Activated CD4-positive, alpha-beta T cell treated with anti-CD3 and anti-CD28 coated beads for 36 hours (primary cell): Measurements from ENCODE around the gene PKNOX2. TPM values are rescaled to one million over a fixed set of nuclear protein-coding genes. Genes with fewer than 3 reads are reported as not detected.

Source experiments
- ATAC-seq: fragments of 200-7000 bp; cut with Tn5 transposase; one replicate; pipeline ENCODE4 v1.10.0; 2021; ENCODE audit warnings: mild to moderate bottlenecking, moderate library complexity
- CTCF ChIA-PET: fragments of 350-600 bp; sonication (Branson Sonifier 250); formaldehyde crosslinking; loops from one replicate; lab custom pipeline; 2021; ENCODE audit warnings: antibody characterized with exemption; lab: Charles Lee
- POLR2A ChIA-PET: fragments of 350-600 bp; sonication (Branson Sonifier 250); formaldehyde crosslinking; loops from one replicate; lab custom pipeline; 2021; ENCODE audit warnings: antibody characterized with exemption, inconsistent platforms; lab: Charles Lee
- DNase-seq: peaks from one replicate; pipeline ENCODE4 v3.0.0-alpha.2; 2020
- H3K27ac Mint-ChIP-seq: one replicate; pipeline ENCODE4 v1.8.0; 2021; ENCODE audit warnings: mixed read lengths
- H3K27me3 Mint-ChIP-seq: one replicate; pipeline ENCODE4 v1.8.0; 2021; ENCODE audit warnings: mixed read lengths
- H3K36me3 Mint-ChIP-seq: one replicate; pipeline ENCODE4 v1.8.0; 2021; ENCODE audit warnings: low read depth, mixed read lengths
- H3K4me1 Mint-ChIP-seq: one replicate; pipeline ENCODE4 v1.8.0; 2021; ENCODE audit warnings: mixed read lengths
- H3K4me3 Mint-ChIP-seq: one replicate; pipeline ENCODE4 v1.8.0; 2021; ENCODE audit warnings: mild to moderate bottlenecking, moderate library complexity, mixed read lengths
- H3K9me3 Mint-ChIP-seq: one replicate; pipeline ENCODE4 v1.8.0; 2021; ENCODE audit warnings: low read depth, mixed read lengths
- intact Hi-C, 2 experiments: fragments of 100-400 bp; cut with DNase I in 1 of 2; cut with micrococcal nuclease in 1 of 2; formaldehyde crosslinking; loops; one replicate each; pipeline versions ENCODE4 v1.14.2 to v1.15.1; 2022 to 2024; cut with DNase I, micrococcal nuclease
- total RNA-seq, 2 experiments: library from RNA; stranded (reverse); gene quantifications; one replicate each; pipeline ENCODE4 v1.2.3, GENCODE V29; 2021

The PKNOX2 gene
- total RNA-seq, 2 experiments from 2014 or later = not detected

DNA sequence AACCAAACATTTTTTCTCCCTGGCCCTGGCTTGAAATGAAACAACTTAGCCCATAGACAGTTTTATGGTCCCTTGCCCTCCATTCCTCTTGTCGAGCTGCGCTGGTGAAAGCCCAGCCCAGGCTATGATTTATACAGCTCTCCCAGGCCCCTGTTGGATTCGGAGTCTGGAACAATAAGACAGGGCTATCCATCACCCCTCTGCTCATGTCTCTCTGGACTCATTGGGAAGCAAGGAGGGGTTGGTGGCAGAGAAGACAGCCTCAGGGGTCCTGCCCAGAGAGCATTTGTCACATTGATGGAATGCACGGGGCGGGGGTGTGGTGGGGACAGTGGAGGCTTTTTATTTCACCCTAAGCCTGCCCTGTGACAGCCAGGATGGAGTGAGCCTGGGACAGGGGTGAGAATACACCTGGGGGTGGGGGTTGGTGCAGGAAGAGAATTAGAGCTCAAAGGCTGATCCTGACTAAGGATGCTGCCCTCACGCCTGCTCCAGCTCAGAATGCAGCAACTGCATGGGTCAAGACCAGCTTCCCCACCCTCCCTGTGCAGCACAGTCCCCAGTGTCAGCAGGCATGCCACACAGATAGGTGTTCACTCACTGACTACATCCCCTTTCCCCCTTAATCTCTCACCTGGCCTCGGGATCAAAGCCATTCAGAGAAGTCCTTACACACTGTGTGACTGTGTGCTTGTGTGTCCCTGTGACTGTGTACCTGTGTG, 10.0 kb upstream of the PKNOX2 start:
- no peak for ATAC-seq
- H3K27ac Mint-ChIP-seq = no peak overlapping the region
- ChIA-PET POLR2A (no interaction called here), CTCF (no interaction called here)
- H3K4me3 Mint-ChIP-seq = no peak overlapping the region
- DNase-seq = no peak
- no peaks in the 10 kb centered on the region for H3K4me1 Mint-ChIP-seq
- no peaks in the 10 kb centered on the region for H3K9me3 Mint-ChIP-seq
- intact Hi-C loops = no loop called here
- peaks cover 25% of the 10 kb centered on the region for H3K27me3 Mint-ChIP-seq
- H3K36me3 Mint-ChIP-seq = no peaks in the 10 kb centered on the region

DNA sequence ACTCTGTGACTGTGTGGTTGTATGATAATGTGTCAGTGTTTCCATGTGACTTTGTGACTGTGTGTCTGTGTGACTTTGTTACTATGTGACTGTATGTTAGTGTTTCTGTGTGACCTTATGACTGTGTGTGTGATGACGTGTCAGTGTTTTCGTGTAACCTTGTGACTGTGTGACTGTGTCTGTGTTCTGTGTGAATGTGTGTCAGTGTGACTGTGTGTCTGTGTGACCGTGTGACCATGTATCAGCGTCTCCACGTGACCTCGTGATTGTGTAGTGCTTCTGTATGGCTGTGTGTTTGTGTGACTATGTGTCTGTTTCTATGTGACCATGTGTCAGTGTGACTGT, 9.5 kb upstream of the PKNOX2 start:
- H3K9me3 Mint-ChIP-seq = no peaks in the 10 kb centered on the region
- H3K4me3 Mint-ChIP-seq = no peak overlapping the region
- ChIA-PET POLR2A (no interaction called here), CTCF (no interaction called here)
- intact Hi-C loops = no loop called here
- ATAC-seq (peak; percentile 33), DNase-seq (no peak)
- H3K27ac Mint-ChIP-seq = no peak overlapping the region
- peaks cover 25% of the 10 kb centered on the region for H3K27me3 Mint-ChIP-seq
- H3K4me1 Mint-ChIP-seq = no peaks in the 10 kb centered on the region
- no peaks in the 10 kb centered on the region for H3K36me3 Mint-ChIP-seq

DNA sequence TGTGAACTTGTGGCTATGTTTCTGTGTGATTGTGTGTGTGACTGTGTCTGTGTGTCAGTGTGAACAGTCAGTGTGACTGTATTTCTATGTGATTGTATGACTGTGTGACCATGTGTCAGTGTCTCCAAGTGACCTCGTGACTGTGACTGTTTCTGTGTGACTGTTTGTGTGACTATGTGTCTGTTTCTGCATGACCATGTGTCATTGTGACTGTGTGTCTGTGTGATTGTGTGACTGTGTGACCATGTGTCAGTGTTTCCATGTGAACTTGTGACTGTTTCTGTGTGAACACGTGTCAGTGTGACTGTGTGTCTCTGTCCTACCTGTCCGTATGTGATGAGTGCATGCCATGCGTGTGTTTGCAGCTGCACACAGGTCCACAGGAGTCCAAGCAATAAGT, 8.8 kb upstream of the PKNOX2 start:
- intact Hi-C loops = no loop called here
- POLR2A ChIA-PET = no interaction called here
- Mint-ChIP-seq H3K27ac (no peak overlapping the region), H3K4me1 (no peaks in the 10 kb centered on the region), H3K9me3 (no peaks in the 10 kb centered on the region), H3K36me3 (no peaks in the 10 kb centered on the region), H3K27me3 (peaks cover 27% of the 10 kb centered on the region), H3K4me3 (no peak overlapping the region)
- no peak for DNase-seq
- no peak for ATAC-seq
- CTCF ChIA-PET = no interaction called here

DNA sequence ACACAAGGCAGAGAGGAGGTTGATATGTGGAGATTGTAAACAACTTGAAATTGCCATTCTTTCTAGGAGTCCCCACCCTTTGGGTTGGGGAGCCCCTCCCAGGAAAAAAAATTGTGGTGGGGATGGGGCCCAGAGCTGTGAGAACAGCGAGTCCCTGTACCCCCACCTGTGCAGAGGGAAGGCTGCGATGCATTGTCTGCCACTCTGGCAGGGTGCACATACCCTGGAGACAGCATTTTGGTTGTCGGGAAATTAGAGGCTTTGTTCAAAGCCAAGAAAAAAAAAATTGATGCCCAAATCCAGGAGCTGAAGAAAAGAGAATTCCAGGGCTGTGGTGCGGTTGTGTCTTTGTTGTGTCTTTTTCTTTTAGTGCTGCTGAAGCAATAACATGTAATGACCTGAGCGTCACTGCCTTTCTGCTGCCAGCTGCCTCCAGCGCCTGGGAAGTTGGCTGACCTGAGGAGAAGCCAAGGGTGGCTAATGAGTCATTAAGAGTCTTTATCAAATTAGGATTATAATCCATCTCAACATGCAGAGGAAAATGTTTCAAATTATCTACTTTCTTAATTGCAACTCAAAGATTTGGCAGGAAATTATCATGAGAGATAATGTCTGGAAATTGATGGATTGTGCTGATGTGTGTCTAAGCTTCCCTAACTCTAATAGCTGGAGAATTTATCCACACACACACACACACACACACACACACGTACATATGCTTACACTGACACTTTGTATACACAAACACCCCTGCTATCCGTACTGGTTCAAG, 8.0 kb upstream of the PKNOX2 start:
- intact Hi-C loops = no loop called here
- POLR2A ChIA-PET = no interaction called here
- H3K27ac Mint-ChIP-seq = no peak overlapping the region

DNA sequence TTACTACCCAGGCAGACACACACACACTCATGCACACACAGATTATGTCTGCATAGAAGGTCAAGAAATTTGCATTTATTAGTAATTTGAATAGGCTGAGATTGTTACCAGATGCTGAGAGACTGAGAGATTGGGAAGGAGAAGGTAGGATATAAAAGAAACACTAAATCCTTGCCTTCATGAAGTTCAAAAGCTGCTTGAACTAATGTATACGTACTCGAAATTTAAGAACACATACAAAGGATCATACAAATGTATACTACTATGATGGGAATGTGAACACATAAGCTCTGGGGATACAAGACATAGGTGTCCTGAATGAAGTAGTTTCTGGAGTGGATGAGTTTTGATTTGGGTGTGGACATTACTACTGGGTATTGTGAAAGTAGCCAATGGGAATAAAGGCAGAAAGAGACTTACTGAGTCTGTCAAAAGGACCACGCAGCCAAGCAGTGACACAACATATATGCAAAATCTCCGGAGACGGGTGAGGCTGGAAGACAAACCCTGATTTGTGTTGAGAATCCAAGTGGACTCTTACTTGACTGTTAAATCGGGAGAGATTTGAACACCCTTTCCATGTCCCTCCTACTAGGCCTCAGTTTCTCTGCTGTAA, 7.3 kb upstream of the PKNOX2 start:
- CTCF ChIA-PET = interaction anchor here (0.6 to 1.6 kb wide), 4 partner anchors 11 to 1231 kb away, joined by 3 to 5 read pairs (median 3); no protein-coding TSS in a partner anchor
- Mint-ChIP-seq H3K9me3 (no peaks in the 10 kb centered on the region), H3K27ac (no peak overlapping the region), H3K36me3 (no peaks in the 10 kb centered on the region), H3K27me3 (peaks cover 27% of the 10 kb centered on the region), H3K4me3 (no peak overlapping the region), H3K4me1 (no peaks in the 10 kb centered on the region)
- ATAC-seq (no peak), DNase-seq (no peak)
- intact Hi-C loops = no loop called here
- POLR2A ChIA-PET = no interaction called here

More for the DNA sequence above, 8.0 kb upstream of the PKNOX2 start:
- H3K4me3 Mint-ChIP-seq = no peak overlapping the region
- DNase-seq (no peak), ATAC-seq (no peak)
- CTCF ChIA-PET = interaction anchor here (0.7 to 1.6 kb wide), 3 partner anchors 11 to 1232 kb away, joined by 3 to 5 read pairs (median 3); no protein-coding TSS in a partner anchor
- H3K27me3 Mint-ChIP-seq = peaks cover 27% of the 10 kb centered on the region
- no peaks in the 10 kb centered on the region for H3K36me3 Mint-ChIP-seq
- H3K4me1 Mint-ChIP-seq = no peaks in the 10 kb centered on the region
- H3K9me3 Mint-ChIP-seq = no peaks in the 10 kb centered on the region

DNA sequence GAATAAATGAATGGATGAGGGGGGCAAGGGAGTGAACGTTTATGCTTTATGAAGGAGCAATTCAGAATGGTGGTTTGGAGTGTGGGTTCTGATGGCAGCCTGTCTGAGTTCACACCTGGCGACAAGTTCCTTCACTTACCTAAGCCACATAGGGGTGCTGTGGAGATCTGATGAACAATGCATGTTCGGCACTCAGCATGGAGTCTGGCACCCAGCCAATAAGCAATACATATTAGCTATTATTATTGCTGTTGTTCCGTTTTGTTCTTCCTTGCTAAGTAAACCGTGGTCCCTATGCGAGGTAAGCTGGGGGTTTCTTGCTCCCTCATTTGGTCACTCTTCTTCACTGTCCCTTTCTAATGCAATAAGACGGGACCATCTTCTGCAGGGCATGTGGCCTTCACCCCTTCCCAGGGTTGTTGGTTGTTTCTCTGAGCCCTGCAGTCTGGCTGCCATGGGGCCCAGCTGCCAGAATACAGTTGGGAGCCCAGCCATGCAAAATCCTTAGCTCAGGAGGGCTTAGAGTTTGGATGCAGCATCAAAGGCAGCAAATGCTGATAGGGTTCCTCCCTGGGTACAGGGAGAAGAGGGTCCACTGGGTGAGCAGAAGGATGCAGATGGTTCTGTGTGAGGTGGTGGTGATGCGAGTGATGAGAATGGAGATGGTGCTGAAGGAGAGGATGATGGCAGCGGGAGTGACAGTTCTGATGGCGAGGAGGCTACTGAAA, 6.4 kb upstream of the PKNOX2 start:
- Mint-ChIP-seq H3K27me3 (peaks cover 29% of the 10 kb centered on the region), H3K4me1 (no peaks in the 10 kb centered on the region), H3K27ac (no peak overlapping the region), H3K36me3 (no peaks in the 10 kb centered on the region), H3K4me3 (no peak overlapping the region), H3K9me3 (no peaks in the 10 kb centered on the region)
- ATAC-seq (no peak), DNase-seq (no peak)
- intact Hi-C loops = no loop called here
- POLR2A ChIA-PET = no interaction called here
- CTCF ChIA-PET = interaction anchor here (0.6 to 1.7 kb wide), 4 partner anchors 14 to 1323 kb away, joined by 3 to 5 read pairs (median 3); no protein-coding TSS in a partner anchor

DNA sequence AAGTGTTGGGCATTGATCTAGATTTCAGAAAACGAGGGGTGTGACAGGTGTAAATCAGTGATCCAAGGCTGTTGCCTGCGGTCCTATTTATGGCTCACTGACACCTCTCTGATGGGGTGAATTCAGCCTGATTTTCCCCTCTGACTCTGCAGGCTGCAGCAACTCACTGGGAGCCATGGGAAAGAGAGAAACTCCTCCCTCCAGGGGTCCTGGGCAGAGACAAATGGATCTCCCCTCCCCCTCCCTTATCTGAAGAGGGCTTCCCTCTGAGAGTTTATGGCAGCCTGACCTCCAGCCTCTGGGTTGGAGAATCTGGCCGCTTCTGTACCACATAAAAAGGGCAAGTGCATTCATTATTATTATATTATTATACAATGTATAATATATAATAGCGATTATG, 1.8 kb upstream of the PKNOX2 start:
- DNase-seq (no peak), ATAC-seq (no peak)
- ChIA-PET POLR2A (no interaction called here), CTCF (interaction anchor here (0.6 to 0.9 kb wide), 3 partner anchors 20 to 180 kb away, joined by 3 to 4 read pairs (median 3); no protein-coding TSS in a partner anchor)
- H3K36me3 Mint-ChIP-seq = no peaks in the 10 kb centered on the region
- no peak overlapping the region for H3K4me3 Mint-ChIP-seq
- no peak overlapping the region for H3K27ac Mint-ChIP-seq
- H3K9me3 Mint-ChIP-seq = no peaks in the 10 kb centered on the region
- intact Hi-C loops = loop anchor here (5.0 to 10.0 kb wide), 4 partner anchors 185 to 712 kb away; partner anchors contain the start of genes SIAE (in 1 of the 2) and SPA17 (in 1 of the 2)
- peaks cover 18% of the 10 kb centered on the region for H3K4me1 Mint-ChIP-seq
- H3K27me3 Mint-ChIP-seq = peaks cover 43% of the 10 kb centered on the region

DNA sequence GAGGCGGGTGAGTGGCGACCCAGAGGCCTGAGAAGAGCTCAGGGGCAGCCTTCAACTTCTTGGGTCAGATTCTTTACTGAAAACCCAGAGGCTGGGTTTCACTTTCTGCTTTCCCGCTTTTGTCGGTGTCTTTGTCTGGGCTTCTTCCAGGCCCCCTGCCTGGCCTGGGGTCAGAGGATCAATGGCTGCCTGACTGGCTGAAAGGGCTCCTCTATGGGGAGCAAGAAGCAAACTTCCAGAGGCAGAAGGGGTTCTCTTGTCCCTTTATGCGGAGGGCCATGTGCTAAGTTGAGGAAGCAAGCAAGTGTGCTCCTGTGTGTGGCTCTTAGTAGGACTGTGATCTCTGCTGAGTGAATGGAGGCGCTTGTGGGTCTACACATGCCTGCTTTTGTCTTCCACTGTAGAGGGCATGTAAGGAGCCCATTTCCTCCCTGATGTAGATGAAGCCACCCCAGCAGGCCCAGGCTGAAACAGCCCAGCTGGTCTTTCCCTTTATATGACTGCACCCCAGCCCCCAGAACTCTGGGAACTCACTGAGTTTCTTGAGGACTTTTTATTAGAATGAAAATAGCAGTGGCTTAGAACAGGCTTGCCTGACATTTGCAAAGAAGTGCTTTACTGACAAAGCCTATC, 1.0 kb upstream of the PKNOX2 start:
- no peak for DNase-seq
- H3K36me3 Mint-ChIP-seq = no peaks in the 10 kb centered on the region
- no peaks in the 10 kb centered on the region for H3K9me3 Mint-ChIP-seq
- POLR2A ChIA-PET = no interaction called here
- intact Hi-C loops = loop anchor here (1.0 to 10.0 kb wide), 6 partner anchors 53 to 711 kb away; partner anchors contain the start of genes SIAE (in 1 of the 2), SPA17 (in 1 of the 2) and TMEM218 (in 1 of the 2)
- CTCF ChIA-PET = interaction anchor here (0.6 to 0.7 kb wide), 2 partner anchors 179 to 1746 kb away, joined by 3 read pairs; no protein-coding TSS in a partner anchor
- no peak overlapping the region for H3K27ac Mint-ChIP-seq
- peaks cover 47% of the 10 kb centered on the region for H3K27me3 Mint-ChIP-seq
- ATAC-seq = no peak
- H3K4me1 Mint-ChIP-seq = peaks cover 18% of the 10 kb centered on the region
- H3K4me3 Mint-ChIP-seq = peak overlapping the region; percentile 28

DNA sequence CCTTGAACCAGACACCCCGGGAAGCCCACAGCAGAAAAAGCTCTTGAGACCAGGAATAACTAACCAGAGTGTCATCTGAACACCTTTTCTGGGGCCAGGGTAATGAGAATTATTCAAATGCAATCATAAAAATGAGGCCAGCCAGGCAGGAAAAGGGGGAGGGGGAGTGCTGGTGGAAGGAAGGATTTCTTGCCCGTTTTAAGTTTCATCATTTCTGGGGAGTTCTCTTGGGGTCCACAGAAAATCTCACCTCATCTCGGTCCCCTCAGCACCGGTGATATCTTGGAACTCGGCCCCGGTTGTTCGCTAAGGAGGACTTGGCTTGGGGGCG, 495 bp upstream of the PKNOX2 start:
- ATAC-seq = no peak
- POLR2A ChIA-PET = no interaction called here
- Mint-ChIP-seq H3K36me3 (no peaks in the 10 kb centered on the region), H3K9me3 (no peaks in the 10 kb centered on the region), H3K4me3 (peak overlapping the region; percentile 28), H3K27me3 (peaks cover 50% of the 10 kb centered on the region), H3K27ac (no peak overlapping the region), H3K4me1 (peaks cover 18% of the 10 kb centered on the region)
- DNase-seq = no peak
- CTCF ChIA-PET = interaction anchor here (0.6 to 1.0 kb wide), 2 partner anchors 9 to 1745 kb away, joined by 3 to 4 read pairs; no protein-coding TSS in a partner anchor
- intact Hi-C loops = loop anchor here (1.0 to 10.0 kb wide), 6 partner anchors 53 to 711 kb away; partner anchors contain the start of genes SIAE (in 1 of the 2), SPA17 (in 1 of the 2) and TMEM218 (in 1 of the 2)

DNA sequence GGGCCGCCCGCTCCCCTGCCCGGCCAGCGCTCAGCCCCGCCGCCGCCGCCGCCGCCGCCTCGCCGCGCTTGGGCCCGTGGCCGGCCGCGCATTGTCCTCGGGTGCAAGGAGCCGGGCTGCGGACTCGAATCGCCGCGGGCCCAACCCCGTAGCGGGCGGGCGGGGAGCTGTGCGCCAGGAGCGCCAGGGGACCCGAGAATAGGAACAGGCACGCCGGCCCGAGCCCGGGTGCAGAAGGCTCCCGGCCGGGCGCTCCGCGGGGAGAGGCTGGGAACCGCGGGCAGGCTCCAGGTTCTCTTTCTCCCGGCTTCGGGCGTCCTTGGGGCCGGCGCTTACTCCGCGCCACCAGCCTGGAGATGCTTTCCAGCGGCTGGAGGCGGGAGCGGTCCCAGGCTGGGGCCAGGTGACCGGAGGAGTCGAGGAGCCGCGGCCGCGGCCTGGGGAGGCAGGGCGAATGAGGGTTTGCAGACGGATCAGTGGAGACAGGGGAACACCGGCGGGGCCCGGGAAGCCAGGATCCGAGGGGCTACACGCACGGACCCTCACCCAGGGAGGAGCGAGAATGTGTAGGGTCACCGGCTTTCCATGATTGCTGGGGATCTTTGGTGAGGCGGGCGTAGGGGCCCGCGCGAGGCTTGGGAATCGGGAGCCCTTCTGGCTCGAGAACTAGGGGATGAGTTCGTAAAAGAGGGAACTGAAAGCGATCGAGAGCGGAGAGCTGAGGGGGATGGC, 726 bp downstream of the PKNOX2 start:
- ATAC-seq (peak; percentile 10), DNase-seq (peak; percentile 27)
- H3K4me1 Mint-ChIP-seq = peaks cover 18% of the 10 kb centered on the region
- POLR2A ChIA-PET = no interaction called here
- H3K36me3 Mint-ChIP-seq = no peaks in the 10 kb centered on the region
- peaks cover 59% of the 10 kb centered on the region for H3K27me3 Mint-ChIP-seq
- H3K9me3 Mint-ChIP-seq = no peaks in the 10 kb centered on the region
- H3K27ac Mint-ChIP-seq = peak overlapping the region; percentile 51
- CTCF ChIA-PET = interaction anchor here (0.5 to 1.0 kb wide), 2 partner anchors 8 to 344 kb away, joined by 3 to 4 read pairs; no protein-coding TSS in a partner anchor
- H3K4me3 Mint-ChIP-seq = peak overlapping the region; percentile 73
- intact Hi-C loops = loop anchor here in 1 of 2 experiments (2.0 to 10.0 kb wide), 2 partner anchors 54 to 710 kb away; partner anchors contain the start of gene TMEM218
